CD14-positive monocyte (primary cell): ENCODE data around the gene KLF6. TPM values are rescaled to one million over a fixed set of nuclear protein-coding genes. Genes with fewer than 3 reads are reported as not detected.

Source experiments
- DNase-seq, 3 donors: peaks; one replicate each; pipeline ENCODE4 v3.0.0-alpha.2; 2011 to 2022
- H2AFZ ChIP-seq: 2 replicates; pipeline ENCODE4 v1.6.0; 2012; ENCODE audit warnings: mild to moderate bottlenecking, low read depth, low read length, inconsistent platforms; ENCODE audit not compliant: insufficient read depth, poor library complexity, severe bottlenecking
- H3K27ac ChIP-seq, 2 donors: 1 replicate in 1 of 2; 2 replicates in 1 of 2; pipeline ENCODE4 v1.5.1; 2012 to 2013; ENCODE audit warnings: low read length in 2 of 2, control low read depth in 1 of 2, inconsistent platforms in 1 of 2, low read depth in 1 of 2, mild to moderate bottlenecking in 1 of 2
- H3K27me3 ChIP-seq, 2 donors: one replicate each; pipeline versions ENCODE4 v1.6.0 to v1.6.1; 2011 to 2013; ENCODE audit warnings: low read length in 2 of 2; ENCODE audit not compliant: control insufficient read depth in 2 of 2, insufficient read depth in 2 of 2
- H3K36me3 ChIP-seq, 2 donors: replicated peaks in 1 of 2; 1 replicate in 1 of 2; 2 replicates in 1 of 2; pipeline versions ENCODE4 v1.5.1 to v1.6.1; 2012 to 2013; ENCODE audit warnings: low read length in 2 of 2, control low read depth in 1 of 2, inconsistent platforms in 1 of 2, mild to moderate bottlenecking in 1 of 2; ENCODE audit not compliant: insufficient read depth in 2 of 2, control insufficient read depth in 1 of 2
- H3K4me1 ChIP-seq, 2 donors: 1 replicate in 1 of 2; 2 replicates in 1 of 2; pipeline versions ENCODE4 v1.5.1 to v1.6.1; 2012 to 2013; ENCODE audit warnings: low read length in 2 of 2, control low read depth in 1 of 2, inconsistent platforms in 1 of 2, mild to moderate bottlenecking in 1 of 2, moderate library complexity in 1 of 2; ENCODE audit not compliant: insufficient read depth in 2 of 2, control insufficient read depth in 1 of 2
- H3K4me2 ChIP-seq: replicated peaks from 2 replicates; pipeline ENCODE3; 2012; ENCODE audit warnings: low read length, moderate library complexity, mild to moderate bottlenecking; ENCODE audit not compliant: poor library complexity, severe bottlenecking; ENCODE audit errors: extremely low read depth
- H3K4me3 ChIP-seq, 3 experiments: fragments of 200-600 bp in 1 of 3; sonication (generic) in 1 of 3; replicated peaks in 1 of 3; 1 replicate in 2 of 3; 2 replicates in 1 of 3; pipeline ENCODE4 v1.5.1; 2011 to 2013; ENCODE audit warnings: low read length in 3 of 3, mild to moderate bottlenecking in 3 of 3, control low read depth in 2 of 3, low read depth in 2 of 3, inconsistent platforms in 1 of 3, moderate library complexity in 1 of 3
- H3K79me2 ChIP-seq: 2 replicates; pipeline ENCODE4 v1.6.0; 2012; ENCODE audit warnings: mild to moderate bottlenecking, control low read depth, inconsistent platforms, low read length, moderate library complexity; ENCODE audit not compliant: insufficient read depth
- H3K9ac ChIP-seq: 2 replicates; pipeline ENCODE4 v1.6.0; 2017; ENCODE audit warnings: low read length, mild to moderate bottlenecking; ENCODE audit not compliant: insufficient read depth, poor library complexity, severe bottlenecking
- H3K9me3 ChIP-seq, 2 donors: replicated peaks in 1 of 2; 1 replicate in 1 of 2; 2 replicates in 1 of 2; pipeline versions ENCODE4 v1.5.1 to v1.6.1; 2012 to 2013; ENCODE audit warnings: low read length in 2 of 2, control low read depth in 1 of 2; ENCODE audit not compliant: control insufficient read depth in 1 of 2, insufficient read depth in 1 of 2
- H4K20me1 ChIP-seq: 2 replicates; pipeline ENCODE4 v1.6.0; 2012; ENCODE audit warnings: mild to moderate bottlenecking, low read length, control low read depth, moderate library complexity; ENCODE audit not compliant: insufficient read depth
- H3K27ac Mint-ChIP-seq, 7 donors: one replicate each; pipeline ENCODE4 v1.8.0; 2020; ENCODE audit warnings: mild to moderate bottlenecking in 7 of 7, mixed read lengths in 7 of 7, moderate library complexity in 6 of 7, inconsistent platforms in 2 of 7
- H3K27me3 Mint-ChIP-seq, 3 donors: one replicate each; pipeline ENCODE4 v1.8.0; 2021 to 2022; ENCODE audit warnings: low read depth in 3 of 3, mild to moderate bottlenecking in 3 of 3, mixed read lengths in 3 of 3, moderate library complexity in 3 of 3, inconsistent platforms in 1 of 3
- H3K36me3 Mint-ChIP-seq, 2 donors: one replicate each; pipeline ENCODE4 v1.8.0; 2020; ENCODE audit warnings: mixed read lengths in 2 of 2, inconsistent platforms in 1 of 2, mild to moderate bottlenecking in 1 of 2
- H3K4me1 Mint-ChIP-seq: one replicate; pipeline ENCODE4 v1.8.0; 2020; ENCODE audit warnings: mild to moderate bottlenecking, mixed read lengths
- H3K4me3 Mint-ChIP-seq, 2 donors: one replicate each; pipeline ENCODE4 v1.8.0; 2020; ENCODE audit warnings: mild to moderate bottlenecking in 2 of 2, mixed read lengths in 2 of 2, moderate library complexity in 1 of 2
- H3K9me3 Mint-ChIP-seq, 7 donors: one replicate each; pipeline ENCODE4 v1.8.0; 2020 to 2022; ENCODE audit warnings: mixed read lengths in 7 of 7, mild to moderate bottlenecking in 6 of 7, moderate library complexity in 6 of 7, inconsistent platforms in 2 of 7
- WGBS: methylation state at CpG from one replicate; pipeline ENCODE4 v1.1.5; 2013; ENCODE audit warnings: missing lambda C conversion rate; ENCODE audit not compliant: insufficient coverage; 5-methylcytosine and 5-hydroxymethylcytosine counted together
- intact Hi-C, 2 donors: fragments of 100-400 bp; cut with micrococcal nuclease; formaldehyde crosslinking; loops; one replicate each; pipeline versions ENCODE4 v1.15.0 to v1.15.1; 2023
- polyA plus RNA-seq, 3 donors: library from polyadenylated mRNA; depleted of rRNA in 1 of 3; unstranded in 2 of 3; stranded (reverse) in 1 of 3; fragments of 300-500 nt in 2 of 3; fragments of >200 nt in 1 of 3; fragmentation: Illumina TruSeq in 2 of 3; gene quantifications; 1 replicate in 2 of 3; 2 replicates in 1 of 3; pipeline ENCODE4 v1.2.3, GENCODE V29; 2012 to 2021
- TF ChIP-seq, protein P1 (sequence below): fragments of 200-600 bp; IDR thresholded peaks from one replicate; pipeline ENCODE4 v1.8.0; 2022; ENCODE audit warnings: antibody characterized with exemption, mild to moderate bottlenecking

KLF6 gene
- polyA plus RNA-seq, 3 donors: 436 to 510 (median 499) TPM

DNA sequence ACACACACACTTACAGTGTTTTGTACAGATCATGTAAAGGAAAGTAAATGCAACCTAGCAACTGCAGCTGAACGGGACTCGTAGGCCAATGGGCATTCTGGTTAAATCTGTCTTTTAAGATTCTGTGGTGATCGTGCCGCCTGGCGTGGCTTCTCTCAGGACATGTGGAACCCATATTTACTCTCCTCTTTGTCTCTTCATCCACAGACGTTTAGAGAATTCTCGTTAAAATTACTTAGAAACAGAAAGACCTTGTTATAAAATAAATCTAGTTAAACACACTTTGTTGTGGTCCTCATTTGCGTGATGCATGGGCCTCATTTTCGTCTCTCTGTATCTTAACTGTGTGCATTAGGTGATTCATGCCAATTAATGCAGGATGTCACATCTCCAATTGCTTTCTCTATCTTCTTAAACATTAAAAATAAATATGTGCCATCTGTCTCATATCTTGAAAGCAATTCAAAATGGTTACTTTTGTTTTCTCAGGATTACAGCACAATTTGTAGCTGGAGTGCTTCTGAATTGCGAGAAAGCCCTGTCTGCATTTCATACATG is 11.5 kb downstream of the KLF6 start:
- DNase-seq: no peak
- Histone ChIP-seq H3K27ac (no peak overlapping the region), H4K20me1 (peaks cover 40% of the 10 kb centered on the region), H3K9me3 (no peaks in the 10 kb centered on the region), H3K9ac (no peak overlapping the region), H2AFZ (no peak overlapping the region), H3K36me3 (peaks cover 34 to 46% of the 10 kb centered on the region in 2 donors), H3K4me3 (no peak overlapping the region), H3K4me2 (no peak overlapping the region), H3K79me2 (peaks cover 24% of the 10 kb centered on the region), H3K4me1 (peaks cover 55 to 59% of the 10 kb centered on the region in 2 donors), H3K27me3 (no peaks in the 10 kb centered on the region)
- Mint-ChIP-seq H3K9me3 (peaks cover 0 to 1% (median 0%) of the 10 kb centered on the region in 7 donors), H3K27ac (peak overlapping the region in 3 of 7 donors; percentile 54 to 79 (median 72)), H3K36me3 (peaks cover 42 to 52% of the 10 kb centered on the region in 2 donors), H3K4me3 (no peak overlapping the region), H3K27me3 (no peaks in the 10 kb centered on the region), H3K4me1 (peaks cover 55% of the 10 kb centered on the region)
- TF ChIP-seq, protein P1, sequence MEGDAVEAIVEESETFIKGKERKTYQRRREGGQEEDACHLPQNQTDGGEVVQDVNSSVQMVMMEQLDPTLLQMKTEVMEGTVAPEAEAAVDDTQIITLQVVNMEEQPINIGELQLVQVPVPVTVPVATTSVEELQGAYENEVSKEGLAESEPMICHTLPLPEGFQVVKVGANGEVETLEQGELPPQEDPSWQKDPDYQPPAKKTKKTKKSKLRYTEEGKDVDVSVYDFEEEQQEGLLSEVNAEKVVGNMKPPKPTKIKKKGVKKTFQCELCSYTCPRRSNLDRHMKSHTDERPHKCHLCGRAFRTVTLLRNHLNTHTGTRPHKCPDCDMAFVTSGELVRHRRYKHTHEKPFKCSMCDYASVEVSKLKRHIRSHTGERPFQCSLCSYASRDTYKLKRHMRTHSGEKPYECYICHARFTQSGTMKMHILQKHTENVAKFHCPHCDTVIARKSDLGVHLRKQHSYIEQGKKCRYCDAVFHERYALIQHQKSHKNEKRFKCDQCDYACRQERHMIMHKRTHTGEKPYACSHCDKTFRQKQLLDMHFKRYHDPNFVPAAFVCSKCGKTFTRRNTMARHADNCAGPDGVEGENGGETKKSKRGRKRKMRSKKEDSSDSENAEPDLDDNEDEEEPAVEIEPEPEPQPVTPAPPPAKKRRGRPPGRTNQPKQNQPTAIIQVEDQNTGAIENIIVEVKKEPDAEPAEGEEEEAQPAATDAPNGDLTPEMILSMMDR: no peak
- intact Hi-C loops: loop anchor here in 1 of 2 donors (2.0 kb wide), 1 partner anchor 13 kb away; no protein-coding TSS in a partner anchor
- WGBS: 0% methylated on average over 1 of the region's 10 CpGs

DNA sequence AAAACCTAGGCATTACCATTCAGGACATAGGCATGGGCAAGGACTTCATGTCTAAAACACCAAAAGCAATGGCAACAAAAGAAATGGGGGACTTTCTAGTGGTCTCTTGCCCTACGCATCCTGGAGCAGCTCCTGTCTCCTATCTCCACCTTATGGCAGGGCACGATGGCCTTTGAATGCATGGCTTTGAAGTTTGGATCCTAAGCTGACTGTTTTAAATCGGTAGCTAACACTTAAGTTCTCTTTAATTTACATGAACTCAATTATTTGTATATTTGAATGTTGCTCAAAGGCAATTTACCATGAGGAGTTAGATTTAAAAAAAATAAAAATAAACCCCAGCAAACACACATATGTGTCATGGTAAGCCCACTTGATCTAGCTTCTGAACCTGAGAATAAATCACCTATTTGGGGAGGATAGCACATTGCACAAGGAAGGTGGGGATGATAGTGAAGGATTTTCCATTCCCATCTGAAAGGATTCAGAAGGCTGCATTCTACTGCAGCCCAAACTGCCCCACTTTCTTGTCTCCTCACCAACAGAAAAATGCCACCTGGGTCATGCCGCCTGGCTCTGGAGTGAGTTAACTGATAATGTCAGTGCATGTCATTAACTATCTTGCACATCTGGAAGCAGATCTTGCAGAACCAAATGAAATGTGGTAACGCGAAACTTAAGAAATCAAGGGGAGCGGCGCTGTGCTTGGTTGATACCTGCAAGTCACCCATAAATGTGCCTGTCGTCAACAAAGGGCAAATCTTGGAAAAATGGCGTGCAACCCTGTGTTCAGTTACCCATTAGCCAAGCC is 12.4 kb downstream of the KLF6 start:
- peaks cover 0 to 1% (median 0%) of the 10 kb centered on the region in 7 donors for H3K9me3 Mint-ChIP-seq
- Histone ChIP-seq H3K4me1 (peaks cover 57 to 59% of the 10 kb centered on the region in 2 donors), H3K36me3 (peaks cover 24 to 36% of the 10 kb centered on the region in 2 donors), H2AFZ (no peak overlapping the region), H4K20me1 (peaks cover 31% of the 10 kb centered on the region), H3K9ac (no peak overlapping the region), H3K27me3 (no peaks in the 10 kb centered on the region), H3K27ac (no peak overlapping the region), H3K4me3 (no peak overlapping the region), H3K9me3 (no peaks in the 10 kb centered on the region), H3K79me2 (peaks cover 14% of the 10 kb centered on the region), H3K4me2 (no peak overlapping the region)
- intact Hi-C loops: no loop called here
- TF ChIP-seq, protein P1: no peak
- H3K27me3 Mint-ChIP-seq: no peaks in the 10 kb centered on the region
- no peak for DNase-seq
- no peak overlapping the region for H3K4me3 Mint-ChIP-seq
- H3K4me1 Mint-ChIP-seq: peaks cover 56% of the 10 kb centered on the region
- peak overlapping the region in 3 of 7 donors; percentile 3 to 59 (median 6) for H3K27ac Mint-ChIP-seq
- 92% methylated on average over 8 of the region's 10 CpGs for WGBS
- H3K36me3 Mint-ChIP-seq: peaks cover 33 to 43% of the 10 kb centered on the region in 2 donors
